GM21515 (cell line): ENCODE data around the gene ZNF195.
"Not testable (repeated sequence)": the region's sequence is repeated elsewhere in the genome, so short reads cannot be mapped to it uniquely, and the experiment has no call there.

Experiments used
- ATAC-seq: cut with Tn5 transposase; IDR thresholded peaks from one replicate; pipeline ENCODE4 v1.9.1; 2021; ENCODE audit not compliant: unreplicated experiment

The ZNF195 gene

DNA sequence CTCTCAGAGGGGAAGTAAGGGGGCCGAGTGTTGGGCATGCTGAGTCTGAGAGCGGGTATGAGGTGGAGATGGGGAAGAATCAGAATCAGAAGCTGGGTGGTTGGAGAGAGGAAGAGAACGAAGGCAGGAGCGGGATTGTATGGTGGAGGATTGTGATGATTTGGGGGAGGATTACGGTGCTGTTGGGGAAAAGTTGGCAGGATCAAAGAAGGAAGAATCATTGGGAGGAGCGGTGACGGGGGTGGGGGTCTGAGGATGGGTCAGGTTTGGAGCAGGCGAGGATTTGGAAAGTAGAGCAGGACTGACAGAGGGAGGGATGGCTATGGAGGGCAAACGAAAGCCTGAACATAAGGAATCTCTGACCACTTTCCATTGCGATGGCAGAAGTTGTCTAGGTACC lies 22.1 kb downstream of the ZNF195 start:
- ATAC-seq = no peak

- ATAC-seq = no peak
Measured at GRCh38 chr11:3353066-3353465, 25.9 kb downstream of the ZNF195 start.

GRCh38 chr11:3347127-3347526 lies 31.8 kb downstream of the ZNF195 start:
- no peak for ATAC-seq

DNA sequence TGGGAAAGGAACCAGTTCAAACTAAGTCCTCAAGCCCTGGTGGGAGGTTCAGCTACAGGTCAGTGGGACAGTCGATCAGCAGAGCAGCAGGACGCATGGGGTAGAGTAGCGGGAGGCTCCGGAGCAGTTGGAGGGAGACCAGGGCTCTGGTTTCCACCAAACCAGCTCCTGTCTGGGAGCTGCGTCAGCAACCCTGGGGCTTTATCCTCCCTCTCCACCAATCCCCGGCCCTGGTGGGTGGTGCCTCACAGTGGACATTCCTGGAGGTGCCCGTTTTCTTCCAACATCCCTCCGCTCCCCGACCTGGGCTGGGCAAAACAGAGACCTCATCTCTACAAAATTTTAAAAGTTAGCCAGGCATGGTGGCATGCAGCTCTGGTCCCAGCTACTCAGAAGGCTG lies 32.4 kb downstream of the ZNF195 start:
- ATAC-seq = no peak

- ATAC-seq = no peak
Measured at GRCh38 chr11:3345736-3346135, 33.2 kb downstream of the ZNF195 start.

GRCh38 chr11:3344327-3345174 lies 34.4 kb downstream of the ZNF195 start:
- no peak for ATAC-seq

- no peak for ATAC-seq
Measured at GRCh38 chr11:3342709-3343108, 36.2 kb downstream of the ZNF195 start.

GRCh38 chr11:3341298-3341697 lies 37.6 kb downstream of the ZNF195 start:
- ATAC-seq = no peak

DNA sequence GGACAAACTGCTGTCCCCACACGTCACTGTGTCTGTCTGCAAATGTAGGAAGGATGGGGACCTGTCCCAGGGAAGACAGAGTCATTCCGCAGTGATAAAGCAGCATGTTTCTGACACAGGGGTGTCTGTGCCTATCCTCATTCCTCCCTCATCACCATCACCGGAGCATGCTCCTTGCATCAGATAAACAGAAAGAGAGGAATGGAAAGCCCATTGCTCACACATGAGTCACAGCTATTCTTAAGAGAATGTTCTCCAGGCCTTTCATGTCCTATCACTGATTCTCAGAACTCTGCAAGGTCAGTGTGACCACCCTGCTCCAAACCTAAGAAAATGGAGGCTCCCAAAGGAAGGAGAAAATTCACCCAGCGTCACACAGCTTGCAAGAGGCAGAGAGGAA lies 38.9 kb downstream of the ZNF195 start:
- ATAC-seq = no peak

GRCh38 chr11:3339340-3339624 lies 39.7 kb downstream of the ZNF195 start:
- ATAC-seq = no peak

DNA sequence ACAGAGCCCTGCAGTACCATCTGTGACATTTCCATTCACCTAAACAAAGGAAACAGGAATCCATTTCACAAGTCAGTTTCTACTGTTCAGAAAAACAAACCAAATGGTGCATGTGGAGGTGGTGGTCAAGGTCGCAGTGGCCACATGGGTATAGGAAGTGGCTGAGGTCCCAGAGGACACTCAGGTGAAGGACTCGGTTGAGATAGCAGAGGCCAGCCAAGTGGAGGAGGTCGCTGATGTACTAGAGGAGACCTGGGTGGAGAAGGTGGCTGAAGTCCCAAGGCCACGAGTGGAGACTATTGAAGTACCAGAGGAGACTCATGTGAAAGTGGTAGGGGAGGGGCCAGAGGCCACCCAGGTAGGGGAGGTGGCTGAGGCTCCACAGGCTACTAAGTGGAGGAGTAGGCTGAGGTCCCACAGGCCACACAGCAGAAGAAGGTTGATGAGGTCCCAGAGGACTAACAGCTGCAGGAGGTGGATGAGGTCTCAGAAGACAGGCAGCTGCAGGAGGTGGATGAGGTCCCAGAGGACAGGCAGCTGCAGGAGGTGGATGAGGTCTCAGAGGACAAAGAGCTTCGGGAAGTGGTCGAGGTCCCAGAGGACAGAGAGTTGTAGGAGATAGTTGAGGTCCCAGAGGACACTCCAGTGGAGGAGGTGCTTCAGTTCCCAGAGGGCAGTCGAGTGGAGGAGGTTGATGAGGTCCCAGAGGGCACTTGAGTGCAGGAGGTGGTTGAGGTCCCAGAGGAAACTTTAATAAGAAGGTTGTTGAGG lies 40.2 kb downstream of the ZNF195 start:
- ATAC-seq = no peak

DNA sequence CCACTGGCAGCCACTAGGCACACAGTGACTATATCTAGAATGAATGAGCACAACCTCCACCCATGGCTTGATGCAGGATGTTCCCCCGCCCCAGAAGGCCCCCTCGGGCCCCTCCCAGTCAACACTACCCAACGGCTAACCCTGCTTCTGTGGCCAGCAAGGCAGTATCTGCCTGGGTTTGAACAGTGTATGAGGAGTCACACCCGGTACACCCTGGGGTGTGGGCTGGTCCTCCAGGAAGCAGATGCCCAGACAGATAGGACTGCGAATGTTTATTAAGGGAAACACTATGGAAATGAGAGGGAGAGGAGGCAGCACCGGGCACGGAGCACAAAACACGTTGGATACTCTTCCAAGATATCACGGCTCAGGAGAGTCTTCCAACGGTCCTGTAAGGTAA lies 42.5 kb downstream of the ZNF195 start:
- ATAC-seq = not testable (repeated sequence)

DNA sequence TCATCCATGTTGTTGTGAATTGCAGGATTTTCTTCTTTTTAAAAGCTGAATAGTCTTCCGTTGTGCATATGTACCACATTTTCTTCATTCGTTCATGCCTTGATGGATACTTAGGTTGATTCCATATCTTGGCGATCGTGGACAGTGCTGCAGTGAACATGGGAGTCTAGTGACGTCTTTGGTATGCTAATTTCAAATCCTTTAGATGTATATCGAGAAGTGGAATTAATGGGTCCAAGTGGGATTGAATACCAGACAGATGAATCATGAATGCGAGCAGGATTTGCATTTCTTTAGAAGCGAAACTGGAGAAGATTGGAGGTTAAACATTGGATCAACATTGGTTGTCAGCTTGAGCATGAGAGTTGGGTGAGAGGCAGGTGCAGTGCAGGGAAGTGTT lies 45.8 kb downstream of the ZNF195 start:
- ATAC-seq = not testable (repeated sequence)

DNA sequence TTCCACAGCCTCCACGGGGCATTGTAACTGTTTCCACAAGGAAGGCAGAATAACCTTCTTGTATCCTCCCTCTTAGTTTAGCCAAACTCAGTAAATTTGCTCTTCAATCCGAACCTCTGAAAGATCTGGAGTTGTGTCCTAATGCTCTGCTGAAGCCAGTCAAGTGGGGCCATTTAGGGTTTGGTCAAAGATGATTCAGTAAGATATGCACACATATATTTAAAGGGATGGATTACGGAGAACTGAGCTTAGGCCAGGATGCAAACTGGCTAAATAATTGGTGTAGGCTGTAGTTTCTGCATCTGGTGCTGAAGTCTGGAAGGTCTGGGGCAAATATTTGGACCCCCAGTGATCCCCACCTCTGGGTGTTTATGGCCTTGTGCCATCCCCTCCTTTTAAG lies 47.9 kb downstream of the ZNF195 start:
- ATAC-seq = not testable (repeated sequence)

DNA sequence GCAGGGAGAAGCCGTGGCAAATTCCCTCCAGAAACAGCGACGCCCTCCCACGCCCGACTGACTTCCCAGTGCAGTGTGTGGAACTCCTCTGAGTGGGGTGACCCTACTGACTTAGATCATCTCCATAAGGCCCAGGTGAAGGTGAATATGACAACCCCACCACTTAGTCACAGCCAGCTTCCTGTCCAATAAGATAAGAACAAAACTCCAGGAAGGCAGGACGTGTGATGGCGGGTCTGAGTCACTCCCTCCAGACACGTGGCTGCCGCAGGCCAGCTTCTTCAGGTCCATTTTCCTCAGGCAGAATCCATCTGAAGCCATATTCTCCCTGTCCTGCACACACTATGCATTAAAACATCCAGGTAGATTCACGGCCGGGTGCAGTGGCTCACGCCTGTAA lies 48.9 kb downstream of the ZNF195 start:
- ATAC-seq = not testable (repeated sequence)

- not testable (repeated sequence) for ATAC-seq
Measured at GRCh38 chr11:3328503-3328902, 50.4 kb downstream of the ZNF195 start.

DNA sequence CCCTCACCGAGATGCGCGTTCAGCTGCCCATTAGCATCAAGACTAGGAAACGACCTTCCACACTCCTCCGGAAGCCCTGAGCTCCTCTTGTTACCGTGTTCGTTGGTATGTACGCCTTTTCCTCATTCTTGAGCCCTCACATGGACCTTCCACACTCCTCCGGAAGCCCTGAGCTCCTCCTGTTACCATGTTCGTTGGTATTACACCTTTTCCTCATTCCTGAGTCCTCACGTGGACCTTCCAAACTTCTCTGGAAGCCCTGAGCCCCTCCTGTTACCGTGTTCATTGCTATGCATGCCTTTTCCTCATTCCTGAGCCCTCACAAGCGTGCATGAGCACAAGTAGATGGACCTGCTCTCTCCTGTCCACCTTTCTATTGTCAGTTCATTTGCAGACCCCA lies 52.5 kb downstream of the ZNF195 start:
- not testable (repeated sequence) for ATAC-seq

DNA sequence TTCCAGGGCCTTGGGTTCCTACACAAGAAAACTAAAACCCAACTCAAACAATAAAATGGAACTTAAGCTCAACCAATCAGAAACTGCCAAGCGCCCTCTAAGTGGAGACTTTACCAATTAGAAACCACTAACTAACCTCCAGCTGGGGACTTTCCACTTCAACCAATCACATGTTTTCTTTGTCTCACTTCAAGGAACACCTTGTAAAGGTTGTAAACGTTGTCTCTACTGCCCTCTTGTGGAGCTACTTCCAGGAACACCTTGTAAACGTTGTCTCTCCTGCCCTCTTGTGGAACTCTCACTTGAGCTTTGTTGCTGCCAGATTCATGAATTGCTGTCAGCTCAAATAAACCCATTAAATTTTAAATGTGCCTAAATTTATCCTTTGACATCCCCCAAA lies 54.2 kb downstream of the ZNF195 start:
- ATAC-seq = not testable (repeated sequence)
